ENCODE data around the gene FKBP2. TPM values are rescaled to one million over a fixed set of nuclear protein-coding genes. Genes with fewer than 3 reads are reported as not detected.

Gene FKBP2
- total RNA-seq, 1 experiment from 2014 or later = 57.2 TPM

- TF ChIP-seq FOXP4 (CRISPR knock-in tag; IDR thresholded peaks at IDR 0.05) (no peak; the same call in 1 of the 2 replicates), ZNF232 (CRISPR knock-in tag; IDR thresholded peaks at IDR 0.05) (no peak), SOX15 (CRISPR knock-in tag; IDR thresholded peaks at IDR 0.05) (no peak), CREB1 (CRISPR knock-in tag; IDR thresholded peaks at IDR 0.05) (no peak), ZNF532 (CRISPR knock-in tag; IDR thresholded peaks at IDR 0.05; ENCODE audit: borderline replicate concordance) (no peak), GABPB1 (CRISPR knock-in tag; IDR thresholded peaks at IDR 0.05) (peak; percentile 91), ZNF512 (CRISPR knock-in tag; IDR thresholded peaks at IDR 0.05; ENCODE audit: borderline replicate concordance) (no peak), JAZF1 (CRISPR knock-in tag; IDR thresholded peaks at IDR 0.05) (no peak), SMAD3 (CRISPR knock-in tag; IDR thresholded peaks at IDR 0.05; ENCODE audit: borderline replicate concordance) (no peak; the same call in 1 of the 2 replicates), FOXJ3 (CRISPR knock-in tag; IDR thresholded peaks at IDR 0.05; ENCODE audit: borderline replicate concordance) (no peak), FOXP1 (CRISPR knock-in tag; IDR thresholded peaks at IDR 0.05; ENCODE audit: borderline replicate concordance) (peak; percentile 73), CBFB (CRISPR knock-in tag; IDR thresholded peaks at IDR 0.05; ENCODE audit: low read depth) (0 out of 2 replicates have a peak, but pooled peaks have one; percentile 41), ZBTB43 (CRISPR knock-in tag; IDR thresholded peaks at IDR 0.05) (peak; percentile 99), RORB (CRISPR knock-in tag; IDR thresholded peaks at IDR 0.05) (no peak), RELA (CRISPR knock-in tag; IDR thresholded peaks at IDR 0.05; ENCODE audit: borderline replicate concordance) (no peak), STAT6 (CRISPR knock-in tag; conservative IDR thresholded peaks at IDR 0.05; ENCODE audit: low read depth) (no peak), ATF3 (CRISPR knock-in tag; conservative IDR thresholded peaks at IDR 0.05) (no peak; the same call in 1 of the 2 replicates), ATF1 (CRISPR knock-in tag; IDR thresholded peaks at IDR 0.05) (no peak), E2F5 (CRISPR knock-in tag; IDR thresholded peaks at IDR 0.05) (0 out of 2 replicates have a peak, but pooled peaks have one; percentile 76), OVOL2 (CRISPR knock-in tag; IDR thresholded peaks at IDR 0.05; ENCODE audit: borderline replicate concordance) (no peak; the same call in 1 of the 2 replicates), ZNF425 (CRISPR knock-in tag; conservative IDR thresholded peaks at IDR 0.05) (no peak), IRF2 (CRISPR knock-in tag; IDR thresholded peaks at IDR 0.05; ENCODE audit: borderline replicate concordance, low read depth) (no peak), NFATC4 (CRISPR knock-in tag; IDR thresholded peaks at IDR 0.05) (no peak)
Observed at GRCh38 chr11:64269540-64270220, 28.8 kb downstream of the FKBP2 start (continued).

Measured in WTC11 (cell line).